ENCODE results near the gene BTN2A1.

GRCh38 chr6:26454631-26455030 lies 3.1 kb upstream of the BTN2A1 start:
- TF ChIP-seq CTCF (IDR thresholded peaks at IDR 0.05), result no peak
- TF ChIP-seq POLR2A (IDR thresholded peaks at IDR 0.05), result no peak
